ENCODE measurements around the gene MAPK9.

The MAPK9 gene

GRCh38 chr5:180208435-180209081 lies 83.3 kb downstream of the MAPK9 start:
- no peak overlapping the region for H3K4me3 ChIP-seq (ENCODE audit: control insufficient read depth, low read depth, low read length)
- no peak for DNase-seq (ENCODE audit: low read depth)
- TF ChIP-seq CTCF (conservative IDR thresholded peaks at IDR 0.05; ENCODE audit: control insufficient read depth, insufficient read depth, low read depth, low read length), result no peak

- DNase-seq (ENCODE audit: low read depth), result no peak
- no peak overlapping the region for H3K4me3 ChIP-seq (ENCODE audit: control insufficient read depth, low read depth, low read length)
- no peak for TF ChIP-seq CTCF (conservative IDR thresholded peaks at IDR 0.05; ENCODE audit: control insufficient read depth, insufficient read depth, low read depth, low read length)
Observed at GRCh38 chr5:180208038-180208434, 83.8 kb downstream of the MAPK9 start.

GRCh38 chr5:180207593-180207992 lies 84.3 kb downstream of the MAPK9 start:
- no peak overlapping the region for H3K4me3 ChIP-seq (ENCODE audit: control insufficient read depth, low read depth, low read length)
- no peak for DNase-seq (ENCODE audit: low read depth)
- no peak for TF ChIP-seq CTCF (conservative IDR thresholded peaks at IDR 0.05; ENCODE audit: control insufficient read depth, insufficient read depth, low read depth, low read length)

GRCh38 chr5:180206993-180207392 lies 84.9 kb downstream of the MAPK9 start:
- H3K4me3 ChIP-seq (ENCODE audit: control insufficient read depth, low read depth, low read length), result no peak overlapping the region
- no peak for DNase-seq (ENCODE audit: low read depth)
- TF ChIP-seq CTCF (conservative IDR thresholded peaks at IDR 0.05; ENCODE audit: control insufficient read depth, insufficient read depth, low read depth, low read length), result no peak

GRCh38 chr5:180205916-180206315 lies 86.0 kb downstream of the MAPK9 start:
- TF ChIP-seq CTCF (conservative IDR thresholded peaks at IDR 0.05; ENCODE audit: control insufficient read depth, insufficient read depth, low read depth, low read length), result no peak
- DNase-seq (ENCODE audit: low read depth), result no peak
- no peak overlapping the region for H3K4me3 ChIP-seq (ENCODE audit: control insufficient read depth, low read depth, low read length)

GRCh38 chr5:180204276-180204819 lies 87.5 kb downstream of the MAPK9 start:
- no peak for TF ChIP-seq CTCF (conservative IDR thresholded peaks at IDR 0.05; ENCODE audit: control insufficient read depth, insufficient read depth, low read depth, low read length)
- H3K4me3 ChIP-seq (ENCODE audit: control insufficient read depth, low read depth, low read length), result no peak overlapping the region
- no peak for DNase-seq (ENCODE audit: low read depth)

All from fibroblast of mammary gland (primary cell).